CD4-positive, alpha-beta T cell treated with Interleukin-17A for 1 hour (primary cell): ENCODE data around the gene HACE1.
"Not testable (repeated sequence)": the region's sequence is repeated elsewhere in the genome, so short reads cannot be mapped to it uniquely, and the experiment has no call there.

Experiments used
- DNase-seq: peaks from one replicate; pipeline ENCODE4 v3.0.0-alpha.2; 2020

The HACE1 gene

DNA sequence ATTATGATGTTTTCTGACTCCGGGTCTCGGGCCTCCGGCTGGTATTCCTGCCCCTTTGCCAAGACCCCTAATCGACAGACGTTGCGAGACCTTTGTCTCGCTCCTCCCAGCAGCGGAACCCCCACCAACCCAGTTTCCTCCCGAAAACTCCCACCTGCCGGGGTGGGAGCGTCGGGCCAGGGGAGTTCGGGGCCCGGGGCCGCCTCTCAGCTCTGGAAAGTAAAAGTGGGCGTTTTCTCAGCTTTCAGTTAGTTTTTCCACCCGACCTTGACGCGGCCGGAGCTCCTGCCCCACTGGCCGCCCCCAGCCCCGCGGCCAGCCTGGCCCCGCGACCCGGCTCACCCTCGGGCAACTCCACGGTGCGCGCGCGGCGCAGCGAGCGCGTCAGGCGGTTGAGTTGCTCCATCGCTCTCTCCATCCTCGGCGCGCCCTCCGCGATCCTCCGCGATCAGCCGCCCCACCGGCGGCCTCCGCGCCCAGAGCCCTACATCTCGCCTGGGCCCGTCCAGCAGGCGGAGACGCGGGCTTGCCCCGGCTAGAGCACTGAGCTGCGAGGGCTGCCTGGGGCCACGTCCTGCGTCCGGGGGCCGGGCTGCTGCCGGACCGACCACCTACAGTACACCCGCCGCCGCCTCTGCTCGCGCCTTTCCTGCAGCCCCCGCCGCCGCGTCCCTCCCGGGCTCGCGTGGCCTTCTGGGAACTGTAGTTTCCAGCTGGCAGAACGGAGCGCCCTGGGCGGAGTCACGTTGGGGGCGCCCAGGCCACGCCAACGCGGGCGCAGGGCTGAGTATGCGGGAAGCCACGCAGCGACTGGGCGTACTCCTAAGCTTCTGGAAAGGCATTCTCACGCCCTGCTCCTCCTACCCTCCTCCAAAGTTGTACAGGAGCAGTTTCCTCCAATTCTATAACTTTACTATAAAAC is at the start of gene HACE1:
TSS of gene HACE1 (minus strand) at position 695 of the 922 bp plus-strand sequence. CDS start at position 418, 277 bp downstream.
- peak; percentile 88 for DNase-seq

GRCh38 chr6:104908888-104909525 is 49.3 kb upstream of the HACE1 start:
- no peak for DNase-seq

DNA sequence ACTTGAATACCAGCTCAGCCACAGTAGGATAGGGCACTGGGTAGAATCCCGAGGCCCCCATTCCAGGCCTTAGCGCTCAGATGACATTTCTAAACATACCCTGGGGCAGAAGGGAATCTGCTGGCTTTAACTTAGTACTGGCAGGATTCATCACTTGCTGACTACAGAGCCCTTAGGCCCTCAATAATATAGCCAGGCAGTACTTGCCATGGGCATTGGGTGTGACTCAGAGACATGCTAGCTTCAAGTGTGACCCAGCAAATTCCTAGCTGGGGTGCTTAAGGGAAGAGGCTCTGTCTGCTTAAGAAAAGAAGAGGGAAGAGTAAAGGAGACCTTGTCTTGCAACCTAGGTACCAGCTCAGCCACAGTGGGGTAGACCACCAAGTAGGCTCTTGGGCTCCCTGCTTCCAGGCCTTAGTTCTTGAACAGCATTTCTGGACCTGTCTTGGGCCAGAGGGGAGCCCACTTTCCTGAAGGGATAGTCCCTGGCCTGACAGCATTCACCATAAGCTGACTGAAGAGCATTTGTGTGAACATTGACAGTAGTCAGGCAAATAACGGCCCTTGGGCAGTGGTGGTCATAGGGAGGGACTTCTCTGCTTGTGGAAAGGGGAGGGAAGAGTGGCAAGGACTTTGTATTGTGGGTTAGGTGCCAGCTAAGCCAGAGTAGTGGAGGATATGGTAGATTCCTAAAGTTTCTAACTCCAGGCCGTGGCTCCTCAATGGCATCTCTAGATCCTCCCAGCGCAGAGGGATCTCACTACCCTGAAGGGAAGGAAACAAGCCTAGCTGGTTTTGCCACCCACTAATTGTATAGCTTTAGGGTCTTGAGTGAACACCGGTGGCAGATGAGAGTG is 48.5 kb upstream of the HACE1 start:
- no peak for DNase-seq

DNA sequence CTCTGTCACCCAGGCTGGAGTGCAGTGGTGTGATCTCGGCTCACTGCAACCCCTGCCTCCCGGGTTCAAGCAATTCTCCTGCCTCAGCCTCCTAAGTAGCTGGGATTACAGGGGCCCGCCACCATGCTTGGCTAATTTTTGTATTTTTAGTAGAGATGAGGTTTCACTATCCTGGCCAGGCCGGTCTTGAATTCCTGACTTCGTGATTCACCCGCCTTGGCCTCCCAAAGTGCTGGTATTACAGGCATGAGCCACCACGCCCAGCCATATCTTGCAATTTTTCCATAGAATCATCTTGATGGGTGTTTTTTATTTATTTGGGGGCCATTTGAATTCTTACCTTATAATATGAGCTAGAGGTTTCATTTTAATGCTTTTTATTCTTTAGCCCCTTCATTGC is 39.2 kb upstream of the HACE1 start:
- DNase-seq: not testable (repeated sequence)

DNA sequence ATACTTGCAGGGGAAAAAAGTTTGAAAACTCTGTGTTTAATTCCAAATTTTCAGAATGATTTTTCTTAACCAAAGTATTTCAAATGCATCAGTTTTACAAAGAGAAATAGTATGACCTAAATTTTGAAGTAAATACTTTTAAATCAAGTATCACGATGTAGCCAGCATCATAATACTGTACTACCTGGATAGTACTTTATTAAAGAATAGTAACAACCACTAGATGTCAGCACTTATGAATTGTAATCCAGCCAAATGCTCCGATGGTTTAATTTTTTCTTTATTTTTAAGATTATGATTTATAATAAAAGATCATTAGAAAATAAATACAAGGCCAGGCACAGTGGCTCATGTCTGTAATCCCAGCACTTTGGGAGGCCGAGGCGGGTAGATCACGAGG is 37.2 kb upstream of the HACE1 start:
- no peak for DNase-seq

GRCh38 chr6:104888066-104888465 is 28.3 kb upstream of the HACE1 start:
- no peak for DNase-seq

DNA sequence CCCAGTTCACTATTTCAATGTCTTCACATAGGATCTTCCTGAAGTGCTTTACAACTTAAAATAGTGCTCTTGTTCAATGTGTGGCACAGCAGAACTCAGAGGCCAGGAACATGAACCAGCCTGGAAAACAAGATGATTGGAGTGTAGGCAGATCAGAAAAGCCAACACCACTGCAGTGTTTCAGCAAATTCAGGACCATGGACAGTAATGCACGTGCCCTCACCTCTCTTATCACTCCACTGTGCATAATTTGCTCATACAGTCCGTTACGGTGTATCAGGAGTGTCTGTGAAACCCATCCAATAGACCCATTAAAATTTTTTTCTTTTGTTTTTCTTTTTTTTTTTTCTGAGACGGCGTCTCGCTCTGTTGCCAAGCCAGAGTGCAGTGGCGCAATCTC is 27.6 kb upstream of the HACE1 start:
- peak; percentile 3 for DNase-seq

GRCh38 chr6:104885518-104886043 is 25.9 kb upstream of the HACE1 start:
- no peak for DNase-seq

GRCh38 chr6:104884867-104885517 is 25.3 kb upstream of the HACE1 start:
- DNase-seq: no peak

GRCh38 chr6:104881964-104882668 is 22.4 kb upstream of the HACE1 start:
- no peak for DNase-seq

DNA sequence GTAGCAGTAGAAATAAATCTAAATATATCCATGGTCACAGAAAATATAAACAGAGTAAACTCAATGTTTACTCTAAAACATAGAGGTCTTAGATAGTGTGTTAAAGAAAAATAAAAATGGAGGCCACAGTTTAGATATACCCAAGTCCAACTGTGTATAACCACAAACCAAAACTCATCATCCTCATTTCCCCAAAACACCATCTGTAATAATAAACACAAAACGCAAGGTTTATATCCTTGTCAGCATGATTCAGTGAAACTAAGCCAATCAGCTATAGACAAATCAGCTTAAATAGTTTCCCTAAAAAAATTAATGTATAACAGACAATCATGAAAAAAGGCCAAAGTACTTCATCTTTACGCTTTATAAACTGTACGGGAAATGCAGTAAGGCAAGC is 2.7 kb upstream of the HACE1 start:
- DNase-seq: no peak

- DNase-seq: no peak
Observed at GRCh38 chr6:104860221-104860620, 502 bp upstream of the HACE1 start.

- DNase-seq: no peak
Observed at GRCh38 chr6:104858642-104859041, 1.1 kb downstream of the HACE1 start.

DNA sequence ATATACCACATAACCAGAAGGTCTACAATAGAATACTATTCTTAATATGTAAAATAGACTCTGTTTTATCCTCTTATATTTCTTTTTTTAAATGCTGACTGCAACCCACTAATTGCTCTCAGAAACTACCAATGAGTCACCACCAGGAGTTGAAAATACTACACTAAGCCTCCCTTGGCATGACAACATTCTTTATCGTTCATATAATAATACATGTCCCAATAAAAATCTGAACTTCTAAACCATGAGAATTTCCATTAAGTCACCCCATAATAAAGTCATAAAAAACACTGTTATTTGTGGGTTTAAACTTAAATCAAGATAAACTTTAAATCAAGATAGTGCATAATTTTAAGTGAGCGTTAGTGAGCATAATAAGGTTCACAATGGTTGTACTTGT is 4.2 kb downstream of the HACE1 start:
- DNase-seq: no peak

- not testable (repeated sequence) for DNase-seq
Observed at GRCh38 chr6:104847721-104848120, 12.0 kb downstream of the HACE1 start.

GRCh38 chr6:104843229-104843628 is 16.5 kb downstream of the HACE1 start:
- no peak for DNase-seq

DNA sequence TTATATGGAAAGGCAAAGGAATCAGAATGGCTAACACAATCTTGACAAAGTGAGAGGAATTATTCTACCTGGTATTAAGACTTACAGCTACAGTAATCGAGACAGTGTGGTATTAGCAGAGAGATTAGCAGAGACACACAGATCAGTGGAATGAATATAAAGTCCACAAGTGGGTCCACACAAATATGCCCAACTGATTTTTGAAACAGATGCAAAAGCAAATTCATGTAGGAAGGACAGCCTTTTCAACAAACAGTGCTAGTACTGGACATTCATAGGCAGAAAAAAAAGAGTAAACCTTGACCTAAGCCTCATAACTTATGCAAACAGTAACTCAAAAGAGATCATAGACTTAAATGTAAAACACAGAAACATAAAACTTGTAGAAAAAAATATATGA is 22.6 kb downstream of the HACE1 start:
- DNase-seq: no peak

DNA sequence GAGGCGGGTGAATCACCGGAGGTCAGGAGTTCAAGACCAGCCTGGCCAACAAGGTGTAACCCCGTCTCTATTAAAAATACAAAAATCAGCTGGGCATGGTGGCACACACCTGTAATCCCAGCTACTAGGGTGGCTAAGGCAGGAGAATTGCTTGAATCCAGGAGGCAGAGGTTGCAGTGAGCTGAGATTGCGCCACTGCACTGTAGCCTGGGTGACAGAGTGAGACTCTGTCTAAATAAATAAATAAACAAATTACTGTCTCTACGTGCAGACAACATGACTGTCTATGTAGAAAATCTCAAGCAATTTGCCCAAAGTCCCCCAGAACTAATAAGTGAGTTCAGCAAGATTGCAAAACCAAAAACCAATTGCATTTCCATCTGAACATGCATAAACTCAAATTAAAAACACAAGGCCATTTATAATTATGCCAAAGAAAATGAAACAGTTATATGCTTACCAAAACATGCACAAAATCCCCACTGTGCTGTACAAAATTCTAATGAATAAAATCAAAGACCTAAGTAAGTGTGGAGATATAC is 23.2 kb downstream of the HACE1 start:
- DNase-seq: not testable (repeated sequence)

DNA sequence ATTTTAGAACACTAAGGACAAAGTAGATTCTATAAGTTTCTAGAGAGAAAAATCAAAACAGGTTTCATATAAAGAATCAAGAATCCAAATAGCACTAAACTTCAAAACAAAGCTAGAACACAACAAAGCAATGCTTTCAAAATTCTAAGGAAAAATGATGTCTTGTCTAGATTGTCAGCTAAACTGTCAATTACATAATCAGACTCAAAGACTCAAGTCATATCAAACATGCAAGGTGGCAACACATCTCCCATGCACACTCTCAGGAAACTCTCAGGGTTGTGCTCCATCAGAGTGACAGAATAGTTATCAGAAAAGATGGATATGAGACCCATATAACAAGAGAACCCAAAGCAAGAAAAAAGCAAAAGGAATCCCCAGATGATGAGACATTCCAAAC is 23.9 kb downstream of the HACE1 start:
- DNase-seq: no peak

DNA sequence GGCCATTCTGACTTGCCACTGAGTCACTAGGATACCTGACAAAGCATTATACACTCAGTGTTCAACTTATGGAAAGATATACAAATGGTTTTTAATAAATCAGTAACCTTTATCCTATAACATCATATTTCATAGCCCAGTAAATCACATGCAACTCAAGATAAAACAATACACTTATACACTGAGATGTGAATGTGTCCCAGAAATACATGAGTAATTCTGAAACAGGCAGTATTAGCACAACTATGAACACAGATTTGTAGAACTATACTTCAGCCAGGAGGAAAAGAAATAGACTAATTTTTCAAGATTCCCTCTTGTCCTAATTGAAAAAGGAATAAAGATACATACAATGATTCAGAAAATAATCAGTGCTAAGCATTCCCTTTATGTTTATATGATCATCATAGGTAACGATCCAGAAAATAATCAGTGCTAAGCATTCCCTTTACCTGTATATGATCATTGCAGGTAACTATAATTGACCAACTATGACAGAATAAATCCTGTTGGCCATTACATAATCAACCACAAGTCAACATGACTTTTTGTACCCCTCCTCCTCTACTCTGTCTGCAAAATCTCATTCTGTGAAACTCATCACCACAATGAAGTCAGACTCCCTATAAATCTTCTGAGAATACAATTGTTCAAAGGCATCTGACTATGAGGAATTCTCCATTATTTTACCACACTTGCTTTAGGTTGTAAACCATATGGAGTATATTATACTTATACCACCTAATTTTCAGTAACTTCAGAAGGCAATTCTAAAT is 30.3 kb downstream of the HACE1 start:
- DNase-seq: no peak

- no peak for DNase-seq
Observed at GRCh38 chr6:104828478-104828877, 31.2 kb downstream of the HACE1 start.
